NAMALWA (cell line): ENCODE results near the gene POLR2C.
"Not testable (repeated sequence)": the region's sequence is repeated elsewhere in the genome, so short reads cannot be mapped to it uniquely, and the experiment has no call there.

Experiments
- DNase-seq: peaks from one replicate; pipeline ENCODE4 v3.0.0-alpha.2; 2015; ENCODE audit warnings: low spot score

Gene POLR2C

GRCh38 chr16:57479976-57480753 is 17.7 kb downstream of the POLR2C start:
- no peak for DNase-seq

DNA sequence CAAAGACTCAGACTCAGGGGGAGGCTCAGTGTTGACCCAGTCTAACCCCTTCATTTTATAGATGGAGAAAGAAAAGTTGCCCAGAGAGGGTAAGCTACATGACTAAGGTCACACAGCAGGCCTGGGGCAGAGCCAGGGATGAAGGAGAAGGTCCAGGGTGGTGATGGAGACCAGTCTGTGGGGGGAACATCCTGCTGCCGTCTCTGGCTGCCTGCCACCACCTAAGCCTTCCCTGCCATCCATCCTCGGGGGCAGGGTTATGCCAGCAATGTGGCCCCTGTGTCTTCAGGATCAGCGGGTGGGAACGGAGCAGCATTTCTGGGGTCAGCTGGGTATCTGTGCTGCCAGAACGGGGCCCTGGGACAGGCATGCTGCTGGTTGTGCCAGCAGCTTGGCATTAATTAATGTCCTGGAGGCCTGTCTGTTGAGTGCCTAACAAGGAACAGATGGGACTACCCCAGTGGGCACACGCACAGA is 18.3 kb downstream of the POLR2C start:
- no peak for DNase-seq

DNA sequence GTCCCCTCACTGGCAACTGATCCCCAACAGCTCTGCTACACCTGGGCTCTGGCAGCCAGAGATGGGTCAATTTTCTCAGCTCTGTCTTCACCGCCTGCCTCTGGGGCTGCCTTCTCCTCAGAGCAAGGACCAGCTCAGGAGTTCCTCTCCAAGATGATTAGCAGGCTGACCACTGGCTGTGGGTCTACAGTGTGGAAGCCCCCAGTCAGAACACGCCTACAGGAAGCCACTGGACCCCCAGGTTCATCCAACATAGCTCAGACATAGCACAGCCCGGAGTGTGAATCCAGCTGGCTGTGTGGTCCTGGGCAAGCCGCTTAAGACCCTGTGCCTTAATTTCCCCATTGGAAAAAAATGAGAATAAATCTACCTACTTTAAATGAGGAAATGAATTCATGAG is 18.9 kb downstream of the POLR2C start:
- DNase-seq: no peak

DNA sequence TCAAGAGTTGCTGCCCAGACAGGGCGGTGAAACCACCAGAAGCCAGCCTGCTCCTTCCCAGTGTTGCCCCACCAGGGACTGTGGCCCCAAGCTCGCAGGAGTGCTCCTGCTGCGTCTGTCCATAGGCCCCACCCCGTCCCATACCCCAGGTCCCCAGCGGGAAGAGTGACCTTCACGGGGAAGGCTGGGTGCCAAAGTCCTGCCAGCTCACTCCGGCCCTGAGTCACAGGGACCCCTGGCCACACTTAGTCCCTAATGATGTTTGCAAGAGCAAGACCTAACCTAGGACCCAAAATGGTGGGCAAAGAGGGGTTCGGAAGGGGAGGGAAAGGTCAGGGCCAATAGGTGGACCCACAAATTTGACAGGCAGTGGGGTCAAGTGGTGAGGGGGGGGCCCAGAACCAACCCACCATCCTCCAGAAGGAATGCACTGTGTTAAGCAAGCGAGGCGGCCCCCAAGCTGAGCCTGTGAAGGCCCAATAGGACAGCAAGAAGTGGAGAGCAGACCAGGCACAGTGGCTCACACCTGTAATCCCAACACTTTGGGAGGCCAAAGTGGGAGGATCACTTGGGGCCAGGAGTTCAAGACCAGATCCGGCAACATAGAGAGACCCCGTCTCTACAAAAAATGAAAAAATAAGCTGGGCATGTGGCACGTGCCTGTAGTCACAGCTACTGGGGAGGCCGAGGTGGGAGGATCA is 20.5 kb downstream of the POLR2C start:
- DNase-seq: no peak

DNA sequence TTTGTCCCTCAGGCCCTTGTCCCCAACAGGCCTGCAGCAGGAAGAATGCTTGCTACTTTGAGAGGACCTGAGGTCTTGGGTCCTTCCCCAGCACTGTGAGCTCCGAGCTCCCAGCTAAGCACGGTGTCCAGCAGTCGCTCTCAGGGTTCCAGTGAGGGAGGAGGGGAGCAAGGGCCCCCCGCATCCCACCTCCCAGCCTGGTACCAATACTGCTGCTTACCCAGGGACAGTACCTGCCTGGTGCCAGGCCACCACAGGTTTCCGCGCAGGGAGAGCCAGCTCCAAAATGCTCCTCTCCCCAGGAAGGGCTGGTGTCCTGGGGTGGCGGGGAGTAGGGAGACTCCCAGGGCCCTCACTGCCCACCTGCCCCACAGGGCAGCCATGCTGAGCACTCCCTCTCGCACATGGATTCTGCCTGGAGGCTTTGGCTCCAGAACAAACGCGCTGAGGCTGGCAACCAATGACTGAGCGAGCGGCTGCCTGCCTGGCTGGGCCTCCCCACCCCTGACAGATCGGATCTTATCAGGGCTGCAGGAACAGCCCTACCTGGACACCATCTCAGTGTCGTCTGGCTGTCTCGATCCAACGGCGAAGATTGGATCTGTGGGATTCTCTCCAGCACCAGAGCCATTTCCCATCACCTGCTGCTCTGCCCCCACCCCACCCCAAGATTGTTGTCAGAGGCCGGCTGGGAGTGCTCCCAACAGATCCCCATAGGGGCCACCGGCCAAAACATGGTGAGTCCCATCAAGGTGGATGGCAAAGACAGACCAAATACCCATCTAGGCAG is 21.4 kb downstream of the POLR2C start:
- no peak for DNase-seq

- DNase-seq: no peak
Observed at GRCh38 chr16:57484515-57485005, 22.1 kb downstream of the POLR2C start.

DNA sequence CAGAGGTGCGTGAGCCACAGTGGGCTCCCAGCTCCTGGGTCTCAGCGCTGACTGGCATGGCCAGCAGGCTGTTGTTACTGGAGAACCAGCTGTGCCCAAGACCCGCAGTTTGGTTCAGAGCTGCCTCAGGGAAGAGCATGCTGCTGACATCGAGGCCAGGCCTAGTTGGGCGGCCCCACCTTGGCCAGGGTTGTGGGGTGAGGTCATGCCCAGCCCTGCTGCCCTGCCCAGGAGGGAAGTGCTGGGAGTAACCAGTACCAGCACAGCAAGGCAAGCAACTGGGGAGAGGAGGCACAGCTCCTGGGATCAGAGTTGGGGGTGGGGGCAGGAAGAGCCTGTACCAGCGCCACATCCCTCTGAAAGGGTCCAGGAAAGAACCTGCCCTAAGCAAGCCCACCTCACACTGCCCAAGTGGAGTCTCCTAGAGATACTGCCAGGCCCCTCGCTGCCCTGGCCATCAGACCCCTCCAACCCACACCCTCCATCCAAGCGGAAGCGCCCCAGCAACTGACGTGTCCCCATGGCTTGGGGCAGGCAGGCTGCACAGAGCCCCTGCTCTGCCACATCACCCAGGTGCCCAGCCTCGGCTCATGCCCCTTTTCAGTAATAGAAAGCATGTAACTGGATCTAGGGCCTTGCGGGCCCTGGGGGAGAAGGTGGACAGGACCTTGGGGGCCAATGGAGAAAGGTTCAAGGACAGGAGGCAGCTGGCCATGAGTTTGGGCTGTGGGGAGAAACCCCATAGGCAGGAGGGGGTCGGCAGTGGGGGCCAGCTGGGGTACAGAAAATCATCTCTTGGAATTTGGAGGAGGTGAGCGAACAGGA is 22.8 kb downstream of the POLR2C start:
- no peak for DNase-seq

DNA sequence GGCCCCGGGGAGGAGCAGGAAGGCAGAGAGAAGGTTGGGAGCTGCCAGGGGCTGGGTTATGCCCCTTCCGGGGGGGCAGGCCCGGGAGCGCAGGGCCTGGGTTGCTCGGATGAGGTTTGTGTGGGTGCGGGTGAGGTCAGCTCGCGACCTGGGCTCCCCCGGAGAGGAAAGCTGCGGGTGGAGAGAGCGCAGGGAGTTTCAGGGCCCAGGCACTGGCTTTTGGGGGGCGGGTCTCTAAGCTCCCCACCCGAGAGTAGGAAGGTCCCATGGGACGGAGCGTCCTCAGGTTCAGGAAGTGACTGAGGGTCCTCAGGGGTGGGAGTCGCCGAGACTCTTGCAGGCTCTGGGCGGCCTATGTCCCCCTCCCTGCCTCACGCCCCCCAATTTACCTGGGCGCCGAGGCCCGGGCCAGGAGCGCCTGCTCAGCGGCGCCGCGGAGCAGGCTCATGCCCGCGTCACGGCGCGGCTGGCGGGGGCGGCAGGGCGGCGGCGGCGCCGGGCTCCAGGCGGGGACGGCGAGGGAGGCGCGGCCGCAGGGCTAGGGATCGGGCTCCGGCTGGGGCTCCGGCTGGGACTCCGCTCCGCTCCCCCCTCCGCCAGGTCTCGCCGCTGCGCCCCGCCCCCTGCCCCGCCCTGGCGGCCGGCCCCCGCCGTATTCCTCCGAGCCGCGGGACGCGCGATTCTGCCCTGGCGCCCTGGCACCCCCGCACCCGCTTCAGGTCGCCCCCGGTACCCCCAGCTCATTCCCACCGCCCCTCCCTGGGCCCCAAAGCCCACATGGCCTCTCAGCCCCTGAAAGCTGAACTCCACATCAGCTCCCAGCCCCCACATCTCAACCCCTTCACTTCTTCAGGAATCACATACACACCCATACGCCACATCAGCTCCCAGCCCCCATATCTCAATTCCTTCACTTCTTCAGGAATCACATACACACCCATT is 23.7 kb downstream of the POLR2C start, which contains the start of gene DOK4:
Gene DOK4 (minus strand): TSS at position 578 of the 942 bp plus-strand sequence. CDS start 6,986 bp downstream, outside the sequence.
- peak; percentile 67 for DNase-seq

DNA sequence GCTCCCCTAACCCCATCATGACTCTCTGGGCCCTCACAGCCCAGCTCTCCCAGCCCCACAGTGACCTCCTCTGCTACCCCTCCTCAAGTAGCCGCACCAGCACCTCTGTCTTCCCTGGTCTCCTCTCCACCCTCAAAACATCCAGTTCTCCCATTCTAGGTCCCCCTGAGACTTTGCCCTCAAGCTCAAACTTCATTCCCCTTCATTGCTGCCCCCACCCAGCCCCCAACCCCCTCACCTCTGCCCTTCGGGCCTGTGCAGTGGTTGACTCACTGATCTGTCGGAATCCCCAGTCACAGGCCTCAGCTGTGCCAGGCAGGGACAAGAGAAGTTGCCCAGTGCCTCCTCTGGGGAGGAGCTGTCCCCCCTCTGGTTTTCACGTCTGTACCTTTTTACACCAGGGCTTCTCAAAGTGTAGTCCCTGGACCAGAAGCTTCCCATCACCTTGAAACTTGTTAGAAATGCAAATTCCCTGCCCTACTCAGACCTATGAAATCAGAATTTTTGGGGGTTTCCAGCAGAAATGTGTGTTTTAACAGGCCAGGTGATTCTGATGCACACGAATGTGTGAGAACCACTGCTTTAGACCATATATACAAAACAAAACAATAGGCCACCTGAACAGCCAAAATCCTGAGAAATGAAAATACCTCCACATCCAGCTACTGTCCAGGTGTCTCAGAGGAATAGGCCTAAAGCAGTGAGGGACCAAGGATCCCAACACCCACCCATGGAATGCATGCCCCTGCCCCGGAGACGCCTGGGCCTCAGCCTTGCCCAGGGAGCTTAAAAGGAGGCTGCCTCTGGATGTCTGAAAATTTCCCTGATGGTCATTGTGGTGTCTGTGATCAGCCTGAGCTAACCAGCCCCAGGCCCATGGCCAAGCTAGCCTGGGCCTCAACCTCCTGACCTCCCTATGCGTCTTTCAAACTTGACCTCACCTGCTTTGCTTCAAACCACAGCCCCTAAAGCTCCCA is 24.7 kb downstream of the POLR2C start:
- DNase-seq: no peak

- no peak for DNase-seq
Observed at GRCh38 chr16:57489229-57489628, 26.8 kb downstream of the POLR2C start.

DNA sequence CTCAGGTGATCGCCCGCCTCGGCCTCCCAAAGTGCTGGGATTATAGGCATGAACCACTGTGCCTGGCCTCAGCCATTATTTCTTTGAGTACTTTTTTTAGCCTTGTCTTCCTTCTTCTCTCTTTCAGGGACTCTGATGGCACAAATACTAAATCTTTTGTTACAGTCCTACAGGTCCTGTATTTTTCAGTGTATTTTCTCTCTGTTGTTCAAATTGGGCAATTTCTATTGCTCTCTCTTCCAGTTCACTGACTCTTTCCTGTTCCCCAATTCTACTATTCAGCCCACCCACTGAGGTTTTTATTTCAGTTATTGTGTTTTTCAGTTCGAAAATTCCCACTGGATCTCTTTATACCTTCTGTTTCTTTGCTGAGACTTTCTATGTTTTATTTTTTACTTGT is 31.3 kb downstream of the POLR2C start:
- no peak for DNase-seq

- no peak for DNase-seq
Observed at GRCh38 chr16:57497121-57497520, 34.6 kb downstream of the POLR2C start.

- no peak for DNase-seq
Observed at GRCh38 chr16:57498031-57498430, 35.6 kb downstream of the POLR2C start.

DNA sequence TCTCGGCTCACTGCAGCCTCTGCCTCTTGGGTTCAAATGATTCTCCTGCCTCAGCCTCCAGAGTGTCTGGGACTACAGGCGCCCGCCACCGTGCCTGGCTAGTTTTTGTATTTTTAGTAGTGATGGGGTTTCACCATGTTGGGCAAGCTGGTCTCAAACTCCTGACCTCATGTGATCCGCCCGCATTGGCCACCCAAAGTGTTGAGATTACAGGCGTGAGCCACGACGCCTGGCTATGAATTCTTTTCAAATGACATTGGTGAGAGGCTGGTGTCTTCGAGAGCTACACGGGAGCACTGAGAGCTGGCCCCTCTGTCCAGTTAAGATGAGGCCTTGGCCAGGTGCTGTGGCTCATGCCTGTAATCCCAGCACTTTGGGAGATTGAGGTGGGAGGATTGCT is 37.5 kb downstream of the POLR2C start:
- DNase-seq: not testable (repeated sequence)

DNA sequence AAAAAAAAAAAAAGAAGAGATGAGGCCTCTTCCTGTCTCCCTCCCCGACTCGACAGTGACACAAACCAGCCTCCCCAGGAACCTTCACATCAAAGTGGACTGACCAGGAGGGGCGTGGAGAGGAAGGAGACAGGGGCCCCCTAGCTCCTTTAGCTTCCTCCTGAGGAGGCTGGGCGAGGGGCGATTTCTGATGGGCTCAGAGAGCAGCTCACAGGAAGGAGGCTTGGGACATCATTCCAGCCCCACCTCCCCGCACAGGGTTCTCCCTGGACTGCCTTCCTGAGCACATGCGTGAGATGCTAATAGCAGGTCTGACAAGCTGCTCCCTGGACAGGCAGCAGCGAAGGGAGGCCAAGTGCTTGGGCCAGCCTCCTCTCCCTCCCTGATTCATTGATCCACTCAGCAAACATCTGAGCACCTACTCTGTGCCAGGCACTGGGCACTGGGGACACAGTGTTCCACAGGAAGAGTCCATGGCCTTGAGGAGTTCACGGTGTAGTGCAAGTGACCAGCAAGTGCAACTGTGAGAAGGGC is 38.2 kb downstream of the POLR2C start:
- no peak for DNase-seq

- no peak for DNase-seq
Observed at GRCh38 chr16:57501492-57501891, 39.0 kb downstream of the POLR2C start.

GRCh38 chr16:57502048-57502775 is 39.7 kb downstream of the POLR2C start:
- no peak for DNase-seq

- no peak for DNase-seq
Observed at GRCh38 chr16:57503366-57503765, 40.9 kb downstream of the POLR2C start.
